GM12873 (cell line): ENCODE data around the gene DLST.

ENCODE experiments used
- CTCF ChIP-seq: IDR thresholded peaks from 2 replicates; pipeline ENCODE4 v1.5.1; 2012; ENCODE audit warnings: low read depth, mild to moderate bottlenecking, moderate library complexity, low read length, control low read depth; ENCODE audit not compliant: insufficient read depth; ENCODE audit errors: missing control alignments

The DLST gene

GRCh38 chr14:74841230-74842207 lies 40.2 kb upstream of the DLST start:
- no peak for TF ChIP-seq CTCF

- TF ChIP-seq CTCF = no peak
These were observed 38.1 kb upstream of the DLST start for GRCh38 chr14:74843653-74844052.

- no peak for TF ChIP-seq CTCF
These were observed 35.5 kb upstream of the DLST start for GRCh38 chr14:74846168-74846567.

GRCh38 chr14:74846968-74847665 lies 34.6 kb upstream of the DLST start:
- TF ChIP-seq CTCF = no peak

- no peak for TF ChIP-seq CTCF
These were observed 32.9 kb upstream of the DLST start for GRCh38 chr14:74848768-74849167.

- no peak for TF ChIP-seq CTCF
These were observed 28.7 kb upstream of the DLST start for GRCh38 chr14:74852922-74853530.

- no peak for TF ChIP-seq CTCF
These were observed 28.1 kb upstream of the DLST start for GRCh38 chr14:74853581-74853980.
